HG03095 (cell line): ENCODE measurements around the gene NPPA.

Experiments used
- ATAC-seq: cut with Tn5 transposase; IDR thresholded peaks from one replicate; pipeline ENCODE4 v1.9.1; 2021; ENCODE audit warnings: moderate library complexity; ENCODE audit not compliant: unreplicated experiment

Gene NPPA

GRCh38 chr1:11874624-11875023 lies 27.0 kb upstream of the NPPA start:
- no peak for ATAC-seq

- no peak for ATAC-seq
Observed at GRCh38 chr1:11874258-11874562, 26.6 kb upstream of the NPPA start.

GRCh38 chr1:11873395-11874257 lies 26.0 kb upstream of the NPPA start:
- no peak for ATAC-seq

GRCh38 chr1:11872545-11872944 lies 25.0 kb upstream of the NPPA start:
- ATAC-seq: no peak

GRCh38 chr1:11869650-11870207 lies 22.1 kb upstream of the NPPA start:
- ATAC-seq: no peak

- ATAC-seq: no peak
Observed at GRCh38 chr1:11869104-11869503, 21.5 kb upstream of the NPPA start.

DNA sequence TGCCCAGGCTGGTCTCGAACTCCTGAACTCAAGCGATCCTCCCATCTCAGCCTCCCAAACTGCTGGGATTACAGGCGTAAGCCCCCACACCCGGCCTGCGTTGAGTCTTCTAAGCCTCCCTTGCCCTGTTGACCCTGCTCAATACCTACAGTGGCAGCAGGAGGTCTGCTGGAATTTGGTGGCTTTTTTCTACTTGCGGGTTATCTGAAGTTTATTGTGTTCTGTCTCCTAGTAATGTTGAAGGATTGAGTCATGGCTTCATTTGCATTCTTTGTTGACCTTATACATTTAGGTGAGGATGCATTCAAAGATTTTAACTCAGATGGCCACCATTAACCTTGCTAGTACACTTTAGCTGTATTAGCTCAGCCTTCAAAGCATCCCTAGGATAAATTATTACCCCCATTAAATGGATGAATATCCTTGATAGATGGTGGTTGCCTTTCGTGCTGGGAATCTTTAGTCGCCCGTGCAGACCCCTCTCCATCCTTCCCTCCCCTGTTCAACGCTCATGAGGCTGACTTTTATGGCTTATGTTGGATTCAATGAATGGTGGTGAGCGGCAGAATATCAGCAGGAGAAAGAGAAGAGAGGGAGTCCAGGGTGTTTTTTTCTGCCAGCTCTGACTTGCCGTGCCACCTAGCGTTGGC lies 20.9 kb upstream of the NPPA start:
- no peak for ATAC-seq

DNA sequence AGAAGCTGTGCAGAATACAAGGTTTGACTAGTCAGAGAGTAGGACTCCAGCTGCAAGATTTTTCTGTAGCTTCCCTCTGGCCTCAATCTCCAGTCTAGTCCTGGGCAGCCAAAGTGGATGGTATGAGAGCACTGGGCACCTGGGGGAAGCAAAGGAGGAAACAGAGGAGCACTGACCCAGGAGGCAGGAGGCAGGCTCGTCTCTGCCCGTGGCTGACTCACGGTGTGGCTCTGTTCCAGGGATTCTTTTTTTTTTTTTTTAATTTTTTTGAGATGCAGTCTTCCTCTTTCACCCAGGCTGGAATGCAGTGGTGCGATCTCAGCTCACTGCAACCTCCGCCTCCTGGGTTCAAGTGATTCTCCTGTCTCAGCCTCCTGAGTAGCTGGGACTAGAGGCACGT lies 15.3 kb upstream of the NPPA start:
- ATAC-seq: no peak

DNA sequence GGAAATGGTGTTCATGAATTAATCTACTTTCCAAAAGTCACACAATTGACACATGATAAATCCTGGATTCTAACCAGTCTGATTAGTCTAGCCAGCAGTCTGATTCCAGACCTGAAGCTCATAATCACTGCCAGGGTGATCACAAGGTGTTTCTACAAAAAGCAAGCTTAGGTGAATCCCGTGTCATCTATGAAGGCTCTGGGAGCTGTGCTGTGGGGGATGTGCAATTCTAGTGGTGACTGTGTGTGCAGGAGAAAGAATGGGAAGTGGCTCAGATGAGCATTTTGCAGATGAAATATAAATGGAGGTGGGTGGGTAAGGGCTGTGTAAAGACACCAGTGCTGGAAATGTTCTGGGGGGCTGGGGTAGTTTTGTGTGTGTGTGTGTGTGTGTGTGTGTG lies 13.0 kb upstream of the NPPA start:
- ATAC-seq: no peak

GRCh38 chr1:11860083-11860482 lies 12.5 kb upstream of the NPPA start:
- no peak for ATAC-seq

DNA sequence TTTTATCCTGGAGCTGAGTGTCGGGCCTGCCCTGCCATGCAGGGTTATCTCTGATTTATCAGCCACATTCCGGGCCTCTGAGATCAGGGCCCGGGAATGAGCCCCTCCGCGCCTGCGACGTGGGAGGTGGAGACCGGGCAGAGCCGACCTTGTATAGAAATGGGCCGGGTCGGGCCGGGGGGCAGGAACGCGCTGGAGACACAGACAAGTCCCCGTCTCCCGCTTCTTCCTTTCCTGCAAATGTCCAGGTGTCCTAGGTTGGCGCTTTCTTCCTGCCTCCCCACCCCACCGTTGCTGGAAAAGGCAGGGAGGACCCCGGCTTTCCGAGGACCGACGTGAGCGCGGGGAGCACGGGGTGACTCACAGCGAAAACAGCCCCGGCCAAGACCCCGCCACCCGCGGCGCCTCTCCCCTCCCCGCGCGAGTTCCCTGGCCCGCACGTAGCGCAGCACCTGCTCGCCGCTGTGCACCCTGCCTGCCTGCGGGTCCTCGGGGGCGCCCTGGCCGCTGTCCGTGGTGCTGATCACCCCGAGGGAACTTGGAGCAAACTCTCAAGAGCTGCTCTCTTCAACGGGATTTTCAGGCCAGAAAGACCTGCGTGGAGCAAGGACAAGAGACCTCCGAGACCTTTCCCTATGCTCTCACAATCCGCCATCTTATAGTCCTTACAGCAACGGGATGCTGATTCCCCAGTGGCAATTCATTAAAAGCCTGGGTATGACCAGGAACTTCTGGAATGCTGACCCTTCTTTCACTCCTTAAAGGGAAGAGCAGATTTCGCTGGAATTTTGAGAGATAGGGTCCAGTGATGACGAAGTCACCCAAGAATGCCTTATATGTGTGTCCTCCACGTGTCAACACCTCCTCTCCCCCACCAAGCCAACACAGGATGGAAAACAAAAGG lies 11.6 kb upstream of the NPPA start:
- no peak for ATAC-seq

DNA sequence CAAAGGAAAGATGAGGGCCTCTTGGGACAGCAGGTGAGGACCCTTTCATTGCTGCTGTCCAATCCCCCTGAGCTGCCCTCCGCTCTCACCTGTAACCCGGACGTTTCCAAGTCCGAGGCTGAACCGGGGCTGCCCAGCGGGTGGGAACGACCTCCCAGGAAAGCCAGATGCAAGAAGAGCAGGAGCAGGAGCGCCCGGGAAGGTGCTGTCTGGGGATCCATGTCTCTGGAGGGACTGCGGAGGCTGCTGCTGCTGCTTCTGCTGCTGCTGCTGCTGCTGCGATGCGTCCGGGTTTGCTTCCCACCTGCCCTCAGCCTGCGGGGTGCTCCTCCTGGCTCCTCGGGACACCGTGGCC lies 11.0 kb upstream of the NPPA start, which contains the start of gene NPPB:
NPPB (minus strand) TSS at position 333 of the 355 bp plus-strand sequence; CDS start at position 221, 112 bp downstream.
- no peak for ATAC-seq

GRCh38 chr1:11858158-11858557 lies 10.6 kb upstream of the NPPA start:
- ATAC-seq: no peak

DNA sequence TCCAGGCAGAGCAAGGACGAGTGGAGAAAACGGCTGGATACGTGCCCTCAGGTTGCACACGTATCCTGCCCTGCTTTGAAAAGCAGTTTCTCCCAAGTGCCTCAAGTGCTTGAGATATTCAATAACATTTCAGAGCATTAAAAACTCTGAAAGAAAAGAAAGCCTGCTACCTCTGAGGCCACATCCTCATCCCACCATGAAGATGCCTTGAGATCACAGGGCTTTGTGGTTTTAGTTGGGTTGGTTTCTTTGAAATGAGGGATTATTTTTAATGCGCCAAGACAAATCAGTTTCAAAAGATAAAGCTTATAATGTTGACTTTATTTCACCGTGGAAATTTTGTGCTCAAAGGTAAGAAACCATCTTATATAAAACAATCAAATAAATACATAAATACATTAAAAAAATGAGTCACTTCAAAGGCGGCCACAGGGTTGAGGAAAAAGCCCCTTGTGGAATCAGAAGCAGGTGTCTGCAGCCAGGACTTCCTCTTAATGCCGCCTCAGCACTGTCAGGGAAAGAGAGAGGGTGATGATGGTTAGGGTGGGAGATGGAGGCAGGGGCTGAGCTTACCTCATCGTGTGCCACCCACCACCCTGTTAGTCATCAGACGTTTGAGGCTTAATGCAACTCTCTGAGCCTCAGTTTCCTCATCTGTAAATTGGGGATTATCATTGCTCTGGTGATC lies 9.7 kb upstream of the NPPA start:
- no peak for ATAC-seq

GRCh38 chr1:11856698-11857097 lies 9.1 kb upstream of the NPPA start:
- ATAC-seq: no peak

GRCh38 chr1:11855430-11855829 lies 7.8 kb upstream of the NPPA start:
- no peak for ATAC-seq

GRCh38 chr1:11854519-11854918 lies 6.9 kb upstream of the NPPA start:
- ATAC-seq: no peak

DNA sequence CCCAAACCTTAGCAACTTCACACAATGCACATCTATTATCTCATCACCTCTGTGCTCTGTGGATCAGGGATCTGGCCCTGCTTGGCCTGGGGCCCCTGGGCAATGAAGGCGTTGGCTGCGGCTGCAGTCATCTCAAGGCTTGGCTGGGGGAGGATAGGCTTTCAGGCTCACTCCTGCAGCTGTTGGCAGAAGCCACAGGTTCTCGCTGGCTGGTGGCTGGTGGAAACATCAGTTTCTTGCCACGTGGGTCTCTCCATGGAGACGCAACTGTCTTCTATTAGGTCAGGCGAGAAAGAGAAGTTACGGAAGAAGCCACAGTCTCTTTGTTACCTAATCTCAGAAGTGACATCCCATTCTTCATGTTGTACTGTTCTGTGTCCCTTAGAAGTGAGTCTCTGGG lies 3.6 kb upstream of the NPPA start:
- ATAC-seq: no peak

DNA sequence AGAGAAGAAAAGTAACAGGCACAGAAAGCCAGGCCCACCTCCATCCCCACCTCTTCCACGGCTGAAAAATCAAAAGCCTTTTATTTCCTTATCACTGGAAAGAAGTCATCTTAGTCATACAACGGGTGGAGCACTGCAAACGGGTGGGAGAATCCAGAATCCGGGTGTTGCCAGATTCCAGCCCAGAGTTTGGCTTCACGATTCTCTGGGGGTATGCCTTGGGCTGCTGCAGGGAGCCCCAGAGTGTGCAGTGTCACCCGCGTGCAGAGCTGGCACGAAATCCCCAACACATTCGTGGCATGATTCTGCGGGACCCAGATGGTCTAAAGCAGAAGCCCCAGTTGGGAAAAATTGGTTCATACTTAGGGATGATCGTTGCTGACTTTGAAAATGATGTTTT lies 2.6 kb upstream of the NPPA start:
- ATAC-seq: no peak

GRCh38 chr1:11848373-11848700 lies 754 bp upstream of the NPPA start:
- ATAC-seq: no peak
